Right lobe of liver (tissue), 6 donors: Measurements from ENCODE around the gene ATP11C. TPM values are rescaled to one million over a fixed set of nuclear protein-coding genes. Genes with fewer than 3 reads are reported as not detected.

Source experiments
- ATAC-seq, 4 donors: fragments of 200-7000 bp; cut with Tn5 transposase; one replicate each; pipeline ENCODE4 v1.9.1; 2020; ENCODE audit warnings: mild to moderate bottlenecking in 4 of 4, moderate library complexity in 4 of 4
- DNase-seq, 3 donors: peaks; one replicate each; pipeline ENCODE4 v3.0.0-alpha.2; 2020
- H3K27ac ChIP-seq, 3 donors: fragments of 200-600 bp; one replicate each; pipeline ENCODE4 v1.8.0; 2022
- H3K27me3 ChIP-seq, 2 donors: fragments of 200-600 bp; one replicate each; pipeline ENCODE4 v1.8.0; 2022
- H3K36me3 ChIP-seq, 4 donors: fragments of 200-600 bp; sonication (generic) in 1 of 4; one replicate each; pipeline versions ENCODE4 v1.5.1 to v1.8.0; 2017 to 2022; ENCODE audit warnings: control low read depth in 1 of 4
- H3K4me1 ChIP-seq, 4 donors: fragments of 200-600 bp; sonication (generic) in 1 of 4; one replicate each; pipeline versions ENCODE4 v1.5.1 to v1.8.0; 2017 to 2022; ENCODE audit warnings: control low read depth in 1 of 4
- H3K4me3 ChIP-seq, 3 donors: fragments of 200-600 bp; one replicate each; pipeline ENCODE4 v1.8.0; 2022
- H3K9me3 ChIP-seq, 4 donors: fragments of 200-600 bp; sonication (generic) in 1 of 4; one replicate each; pipeline versions ENCODE4 v1.5.1 to v1.8.0; 2017 to 2022; ENCODE audit warnings: control low read depth in 1 of 4
- POLR2A ChIP-seq: fragments of 450-650 bp; IDR thresholded peaks from one replicate; pipeline ENCODE4 v1.6.1; 2017; ENCODE audit warnings: antibody characterized with exemption, mild to moderate bottlenecking
- WGBS: methylation state at CpG from one replicate; pipeline ENCODE4 v1.1.6; 2018; ENCODE audit warnings: low coverage, low lambda C conversion rate; ENCODE audit not compliant: insufficient coverage; ENCODE audit errors: missing lambda C conversion rate; 5-methylcytosine and 5-hydroxymethylcytosine counted together
- intact Hi-C, 2 donors: fragments of 100-400 bp; cut with DNase I; formaldehyde crosslinking; loops; one replicate each; pipeline versions ENCODE4 v1.11.2 to v1.14.1; 2022
- total RNA-seq, 6 experiments: library from RNA; depleted of rRNA in 2 of 6; stranded (reverse); fragments of >200 nt in 2 of 6; fragmentation: NEBNext Ultra II Directional in 3 of 6; extraction: Animal tissue kit (Norgen Biotek cat#: 25700) in 3 of 6; gene quantifications; one replicate each; pipeline versions ENCODE4 v1.1.0 to v1.2.4, GENCODE V29; 2016 to 2023
- TF ChIP-seq, protein P1 (sequence below), 4 donors: fragments of 200-600 bp in 3 of 4; fragments of 450-650 bp in 1 of 4; IDR thresholded peaks; one replicate each; pipeline versions ENCODE4 v1.5.1 to v1.8.0; 2016 to 2022; ENCODE audit warnings: antibody characterized with exemption in 4 of 4, mild to moderate bottlenecking in 2 of 4
- donor health status: DM: no; HTN: yes; CAD: no.
- donor health status: DM: no; HTN: no; CAD: no.
- donor health status: DM: no; HTN: no; CAD: no.
- donor health status: DM: no; HTN: yes; CAD: no.
- donor health status: DM: no; HTN: yes; CAD: no.

ATP11C gene
- total RNA-seq, 6 experiments from 2014 or later = 21.4 to 34.0 (median 29.1) TPM

DNA sequence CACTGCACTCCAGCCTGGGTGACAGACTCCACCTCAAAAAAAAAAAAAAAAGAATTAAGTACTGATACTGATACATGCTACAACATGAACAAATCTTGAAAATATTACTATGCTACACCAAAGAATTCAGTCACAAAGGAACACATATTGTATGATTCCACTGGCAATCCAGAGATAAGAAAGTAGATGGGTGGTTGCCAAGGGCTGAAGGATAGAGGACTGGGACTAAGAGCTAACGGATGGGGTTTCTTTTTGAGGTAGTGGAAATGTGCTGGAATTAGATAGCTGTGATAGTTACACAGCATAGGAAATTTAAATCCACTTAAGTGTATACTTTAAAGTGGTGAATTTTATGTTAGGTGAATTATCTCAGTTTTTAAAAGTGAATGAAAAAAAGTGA, 12.5 kb downstream of the ATP11C start:
- TF ChIP-seq, protein P1, sequence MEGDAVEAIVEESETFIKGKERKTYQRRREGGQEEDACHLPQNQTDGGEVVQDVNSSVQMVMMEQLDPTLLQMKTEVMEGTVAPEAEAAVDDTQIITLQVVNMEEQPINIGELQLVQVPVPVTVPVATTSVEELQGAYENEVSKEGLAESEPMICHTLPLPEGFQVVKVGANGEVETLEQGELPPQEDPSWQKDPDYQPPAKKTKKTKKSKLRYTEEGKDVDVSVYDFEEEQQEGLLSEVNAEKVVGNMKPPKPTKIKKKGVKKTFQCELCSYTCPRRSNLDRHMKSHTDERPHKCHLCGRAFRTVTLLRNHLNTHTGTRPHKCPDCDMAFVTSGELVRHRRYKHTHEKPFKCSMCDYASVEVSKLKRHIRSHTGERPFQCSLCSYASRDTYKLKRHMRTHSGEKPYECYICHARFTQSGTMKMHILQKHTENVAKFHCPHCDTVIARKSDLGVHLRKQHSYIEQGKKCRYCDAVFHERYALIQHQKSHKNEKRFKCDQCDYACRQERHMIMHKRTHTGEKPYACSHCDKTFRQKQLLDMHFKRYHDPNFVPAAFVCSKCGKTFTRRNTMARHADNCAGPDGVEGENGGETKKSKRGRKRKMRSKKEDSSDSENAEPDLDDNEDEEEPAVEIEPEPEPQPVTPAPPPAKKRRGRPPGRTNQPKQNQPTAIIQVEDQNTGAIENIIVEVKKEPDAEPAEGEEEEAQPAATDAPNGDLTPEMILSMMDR (IDR thresholded peaks at IDR 0.05) = no peak
- TF ChIP-seq POLR2A = no peak
- Histone ChIP-seq H3K9me3 (no peaks in the 10 kb centered on the region), H3K36me3 (no peaks in the 10 kb centered on the region), H3K4me1 (peaks cover 0 to 9% (median 0%) of the 10 kb centered on the region in 4 donors), H3K27ac (no peak overlapping the region), H3K27me3 (no peaks in the 10 kb centered on the region), H3K4me3 (no peak overlapping the region)
- 46% methylated on average over 1 of the region's 1 CpG for WGBS
- no peak for ATAC-seq
- intact Hi-C loops = no loop called here
- no peak for DNase-seq

DNA sequence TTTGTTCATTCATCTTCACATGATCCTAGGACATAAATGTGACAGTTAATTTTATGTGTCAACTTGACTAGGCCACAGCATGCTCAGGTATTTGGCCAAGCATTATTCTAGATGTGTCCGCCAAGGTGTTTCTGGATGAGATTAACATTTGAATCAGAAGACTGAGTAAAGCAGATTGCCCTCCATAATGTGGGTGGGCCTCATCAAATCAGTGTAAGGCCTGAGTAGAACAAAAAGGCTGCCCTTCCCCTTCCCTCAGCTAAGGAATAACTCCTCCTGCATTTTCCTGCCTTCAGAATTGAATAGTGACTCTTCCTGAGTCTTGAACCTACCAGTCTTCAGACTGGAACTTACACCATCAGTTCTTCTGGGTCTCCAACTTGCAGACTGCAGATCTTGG, 18.4 kb downstream of the ATP11C start:
- intact Hi-C loops = no loop called here
- Histone ChIP-seq H3K4me3 (no peak overlapping the region), H3K36me3 (no peaks in the 10 kb centered on the region), H3K27ac (no peak overlapping the region), H3K4me1 (no peaks in the 10 kb centered on the region), H3K9me3 (no peaks in the 10 kb centered on the region), H3K27me3 (no peaks in the 10 kb centered on the region)
- DNase-seq (no peak), ATAC-seq (no peak)
- WGBS = 100% methylated on average over 1 of the region's 1 CpG
- TF ChIP-seq, protein P1 (IDR thresholded peaks at IDR 0.05) = no peak
- TF ChIP-seq POLR2A = no peak

DNA sequence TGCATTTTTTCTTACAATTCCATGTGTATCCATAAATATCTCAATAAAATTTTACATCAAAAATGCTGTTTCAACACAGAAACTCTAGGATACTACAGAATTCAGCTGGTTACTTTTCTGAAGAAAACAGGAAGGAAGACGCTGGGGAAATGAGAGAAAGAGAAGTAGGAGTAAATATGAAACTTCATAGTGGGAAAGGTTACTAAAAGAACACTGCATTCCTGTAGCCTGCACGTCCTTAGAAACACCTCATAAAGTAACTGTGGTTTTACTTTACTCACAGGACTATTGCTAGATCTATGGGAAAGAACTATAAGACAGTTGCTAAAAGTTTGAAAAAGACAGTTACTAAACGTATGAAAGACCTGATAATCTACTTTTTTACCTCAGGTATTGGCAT, 23.1 kb downstream of the ATP11C start:
- ATAC-seq = peak in 1 of 4 donors; percentile 48
- no peak for DNase-seq
- WGBS = 18% methylated on average over 3 of the region's 3 CpGs
- intact Hi-C loops = no loop called here
- no peak overlapping the region for H3K4me3 ChIP-seq
- peaks cover 0 to 14% (median 0%) of the 10 kb centered on the region in 4 donors for H3K4me1 ChIP-seq
- no peaks in the 10 kb centered on the region for H3K36me3 ChIP-seq
- H3K27ac ChIP-seq = no peak overlapping the region
- no peaks in the 10 kb centered on the region for H3K27me3 ChIP-seq
- H3K9me3 ChIP-seq = no peaks in the 10 kb centered on the region
- no peak for TF ChIP-seq POLR2A
- TF ChIP-seq, protein P1 (IDR thresholded peaks at IDR 0.05) = no peak

DNA sequence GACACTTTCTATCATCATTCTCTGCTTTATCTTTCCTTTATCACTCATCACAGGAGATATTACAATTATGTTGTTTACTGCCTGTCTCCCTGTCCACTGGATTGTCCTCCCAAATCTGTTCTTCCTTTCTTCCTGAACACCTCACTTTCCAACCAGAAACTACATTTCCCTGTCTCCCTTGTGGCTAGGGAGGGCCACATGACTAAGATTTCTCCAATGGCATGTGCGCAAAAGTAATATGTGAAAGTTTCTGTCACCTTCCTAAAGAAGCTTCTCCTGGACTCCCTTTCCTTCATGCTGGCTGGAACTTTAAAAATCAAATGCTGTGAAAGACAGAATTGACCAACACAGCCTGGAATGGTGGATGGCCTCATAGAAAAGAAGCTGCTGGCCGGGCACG, 25.8 kb downstream of the ATP11C start:
- no peaks in the 10 kb centered on the region for H3K9me3 ChIP-seq
- peaks cover 0 to 14% (median 0%) of the 10 kb centered on the region in 4 donors for H3K4me1 ChIP-seq
- DNase-seq (no peak), ATAC-seq (no peak)
- WGBS = 90% methylated on average over 3 of the region's 3 CpGs
- no peak overlapping the region for H3K27ac ChIP-seq
- no peak overlapping the region for H3K4me3 ChIP-seq
- H3K27me3 ChIP-seq = no peaks in the 10 kb centered on the region
- no peaks in the 10 kb centered on the region for H3K36me3 ChIP-seq
- intact Hi-C loops = no loop called here
- TF ChIP-seq, protein P1 (IDR thresholded peaks at IDR 0.05) = no peak
- no peak for TF ChIP-seq POLR2A

DNA sequence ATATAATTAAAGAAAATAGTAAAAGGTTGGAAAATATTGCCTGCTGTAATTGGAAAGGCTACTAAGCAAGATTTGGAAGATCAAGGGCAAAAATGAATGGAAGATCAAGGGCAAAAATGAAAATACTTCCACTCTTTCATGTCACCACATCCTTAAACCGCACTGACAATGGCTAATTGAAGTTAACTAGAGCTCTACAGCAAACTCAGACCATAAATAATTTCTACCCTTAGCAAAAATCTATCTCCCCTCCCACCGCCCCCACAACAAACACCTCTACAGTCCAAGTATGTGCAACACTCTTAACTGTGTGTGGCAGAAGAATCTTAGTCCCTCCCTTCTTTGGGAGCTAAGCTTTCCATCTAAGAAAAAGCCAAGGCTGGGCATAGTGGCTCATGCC, 27.1 kb downstream of the ATP11C start:
- WGBS = 76% methylated on average over 2 of the region's 2 CpGs
- ATAC-seq = no peak
- intact Hi-C loops = no loop called here
- H3K4me3 ChIP-seq = no peak overlapping the region
- H3K4me1 ChIP-seq = peaks cover 0 to 14% (median 0%) of the 10 kb centered on the region in 4 donors
- no peak overlapping the region for H3K27ac ChIP-seq
- no peak for DNase-seq
- TF ChIP-seq POLR2A = no peak
- TF ChIP-seq, protein P1 (IDR thresholded peaks at IDR 0.05) = no peak
- no peaks in the 10 kb centered on the region for H3K27me3 ChIP-seq
- no peaks in the 10 kb centered on the region for H3K36me3 ChIP-seq
- no peaks in the 10 kb centered on the region for H3K9me3 ChIP-seq
